Ishikawa (cell line): ENCODE results near the gene FCN2.

ENCODE experiments used
- CEBPB ChIP-seq: IDR thresholded peaks from 2 replicates; pipeline ENCODE4 v1.6.1; 2012
- CREB1 ChIP-seq: IDR thresholded peaks from 2 replicates; pipeline ENCODE4 v1.6.1; 2012; ENCODE audit warnings: low read depth
- MAX ChIP-seq: IDR thresholded peaks from 2 replicates; pipeline ENCODE4 v1.6.1; 2012
- TAF1 ChIP-seq: IDR thresholded peaks from 2 replicates; pipeline ENCODE4 v1.6.1; 2012; ENCODE audit warnings: low read depth, mild to moderate bottlenecking
- TCF12 ChIP-seq: IDR thresholded peaks from 2 replicates; pipeline ENCODE4 v1.6.1; 2012; ENCODE audit warnings: low read depth
- ZBTB7A ChIP-seq: IDR thresholded peaks from 2 replicates; pipeline ENCODE4 v1.6.1; 2012; ENCODE audit warnings: low read depth
- TF ChIP-seq, protein P1 (sequence below): IDR thresholded peaks from 2 replicates; pipeline ENCODE4 v1.6.1; 2012; ENCODE audit warnings: low read depth, mild to moderate bottlenecking

- TF ChIP-seq TAF1 (no peak), MAX (no peak), TCF12 (no peak), CREB1 (no peak), CEBPB (no peak), ZBTB7A (no peak)
- TF ChIP-seq, protein P1, sequence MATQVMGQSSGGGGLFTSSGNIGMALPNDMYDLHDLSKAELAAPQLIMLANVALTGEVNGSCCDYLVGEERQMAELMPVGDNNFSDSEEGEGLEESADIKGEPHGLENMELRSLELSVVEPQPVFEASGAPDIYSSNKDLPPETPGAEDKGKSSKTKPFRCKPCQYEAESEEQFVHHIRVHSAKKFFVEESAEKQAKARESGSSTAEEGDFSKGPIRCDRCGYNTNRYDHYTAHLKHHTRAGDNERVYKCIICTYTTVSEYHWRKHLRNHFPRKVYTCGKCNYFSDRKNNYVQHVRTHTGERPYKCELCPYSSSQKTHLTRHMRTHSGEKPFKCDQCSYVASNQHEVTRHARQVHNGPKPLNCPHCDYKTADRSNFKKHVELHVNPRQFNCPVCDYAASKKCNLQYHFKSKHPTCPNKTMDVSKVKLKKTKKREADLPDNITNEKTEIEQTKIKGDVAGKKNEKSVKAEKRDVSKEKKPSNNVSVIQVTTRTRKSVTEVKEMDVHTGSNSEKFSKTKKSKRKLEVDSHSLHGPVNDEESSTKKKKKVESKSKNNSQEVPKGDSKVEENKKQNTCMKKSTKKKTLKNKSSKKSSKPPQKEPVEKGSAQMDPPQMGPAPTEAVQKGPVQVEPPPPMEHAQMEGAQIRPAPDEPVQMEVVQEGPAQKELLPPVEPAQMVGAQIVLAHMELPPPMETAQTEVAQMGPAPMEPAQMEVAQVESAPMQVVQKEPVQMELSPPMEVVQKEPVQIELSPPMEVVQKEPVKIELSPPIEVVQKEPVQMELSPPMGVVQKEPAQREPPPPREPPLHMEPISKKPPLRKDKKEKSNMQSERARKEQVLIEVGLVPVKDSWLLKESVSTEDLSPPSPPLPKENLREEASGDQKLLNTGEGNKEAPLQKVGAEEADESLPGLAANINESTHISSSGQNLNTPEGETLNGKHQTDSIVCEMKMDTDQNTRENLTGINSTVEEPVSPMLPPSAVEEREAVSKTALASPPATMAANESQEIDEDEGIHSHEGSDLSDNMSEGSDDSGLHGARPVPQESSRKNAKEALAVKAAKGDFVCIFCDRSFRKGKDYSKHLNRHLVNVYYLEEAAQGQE = no peak
These were observed 34.7 kb downstream of the FCN2 start for GRCh38 chr9:134915046-134915985.
